ENCODE data around the gene TRPC4. TPM values are rescaled to one million over a fixed set of nuclear protein-coding genes. Genes with fewer than 3 reads are reported as not detected.

The TRPC4 gene
- polyA plus RNA-seq, 1 donor from 2014 or later, result 8.8 TPM

- no peak overlapping the region for H3K4me2 ChIP-seq (ENCODE audit: low read length)
- no peaks in the 10 kb centered on the region for H4K20me1 ChIP-seq (ENCODE audit: insufficient read depth)
These were observed 183.1 kb downstream of the TRPC4 start for GRCh38 chr13:37686501-37686900.

GRCh38 chr13:37685206-37685605, 184.4 kb downstream of the TRPC4 start:
- no peaks in the 10 kb centered on the region for H3F3A ChIP-seq (ENCODE audit: insufficient read depth, low read length, poor library complexity, severe bottlenecking)
- no peaks in the 10 kb centered on the region for H4K20me1 ChIP-seq (ENCODE audit: insufficient read depth)
- no peak for TF ChIP-seq POLR2AphosphoS5 (IDR thresholded peaks at IDR 0.05)
- TF ChIP-seq, protein P1, sequence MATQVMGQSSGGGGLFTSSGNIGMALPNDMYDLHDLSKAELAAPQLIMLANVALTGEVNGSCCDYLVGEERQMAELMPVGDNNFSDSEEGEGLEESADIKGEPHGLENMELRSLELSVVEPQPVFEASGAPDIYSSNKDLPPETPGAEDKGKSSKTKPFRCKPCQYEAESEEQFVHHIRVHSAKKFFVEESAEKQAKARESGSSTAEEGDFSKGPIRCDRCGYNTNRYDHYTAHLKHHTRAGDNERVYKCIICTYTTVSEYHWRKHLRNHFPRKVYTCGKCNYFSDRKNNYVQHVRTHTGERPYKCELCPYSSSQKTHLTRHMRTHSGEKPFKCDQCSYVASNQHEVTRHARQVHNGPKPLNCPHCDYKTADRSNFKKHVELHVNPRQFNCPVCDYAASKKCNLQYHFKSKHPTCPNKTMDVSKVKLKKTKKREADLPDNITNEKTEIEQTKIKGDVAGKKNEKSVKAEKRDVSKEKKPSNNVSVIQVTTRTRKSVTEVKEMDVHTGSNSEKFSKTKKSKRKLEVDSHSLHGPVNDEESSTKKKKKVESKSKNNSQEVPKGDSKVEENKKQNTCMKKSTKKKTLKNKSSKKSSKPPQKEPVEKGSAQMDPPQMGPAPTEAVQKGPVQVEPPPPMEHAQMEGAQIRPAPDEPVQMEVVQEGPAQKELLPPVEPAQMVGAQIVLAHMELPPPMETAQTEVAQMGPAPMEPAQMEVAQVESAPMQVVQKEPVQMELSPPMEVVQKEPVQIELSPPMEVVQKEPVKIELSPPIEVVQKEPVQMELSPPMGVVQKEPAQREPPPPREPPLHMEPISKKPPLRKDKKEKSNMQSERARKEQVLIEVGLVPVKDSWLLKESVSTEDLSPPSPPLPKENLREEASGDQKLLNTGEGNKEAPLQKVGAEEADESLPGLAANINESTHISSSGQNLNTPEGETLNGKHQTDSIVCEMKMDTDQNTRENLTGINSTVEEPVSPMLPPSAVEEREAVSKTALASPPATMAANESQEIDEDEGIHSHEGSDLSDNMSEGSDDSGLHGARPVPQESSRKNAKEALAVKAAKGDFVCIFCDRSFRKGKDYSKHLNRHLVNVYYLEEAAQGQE (IDR thresholded peaks at IDR 0.05; ENCODE audit: borderline replicate concordance), result no peak
- no peaks in the 10 kb centered on the region for H3K9me3 ChIP-seq (ENCODE audit: low read length)
- H3K4me3 ChIP-seq (ENCODE audit: low read length), result no peak overlapping the region
- no peaks in the 10 kb centered on the region for H3K36me3 ChIP-seq (ENCODE audit: insufficient read depth, low read length)
- H3K79me2 ChIP-seq (replicated peaks; ENCODE audit: insufficient read depth, low read length), result no peaks in the 10 kb centered on the region
- no peak overlapping the region for H3K9ac ChIP-seq (ENCODE audit: low read length)
- H3K4me2 ChIP-seq (ENCODE audit: low read length), result no peak overlapping the region
- H2AFZ ChIP-seq (ENCODE audit: low read depth, low read length), result no peak overlapping the region
- no peaks in the 10 kb centered on the region for H3K9me2 ChIP-seq (ENCODE audit: insufficient read depth, low read length)
- H3K27ac ChIP-seq (ENCODE audit: low read length), result no peak overlapping the region
- no peaks in the 10 kb centered on the region for H3K27me3 ChIP-seq (ENCODE audit: insufficient read depth, low read depth, low read length)

More at GRCh38 chr13:37686501-37686900, 183.1 kb downstream of the TRPC4 start:
- H3K4me3 ChIP-seq (ENCODE audit: low read length), result no peak overlapping the region
- no peaks in the 10 kb centered on the region for H3K27me3 ChIP-seq (ENCODE audit: insufficient read depth, low read depth, low read length)
- H3K36me3 ChIP-seq (ENCODE audit: insufficient read depth, low read length), result no peaks in the 10 kb centered on the region
- no peaks in the 10 kb centered on the region for H3K9me3 ChIP-seq (ENCODE audit: low read length)
- no peak overlapping the region for H3K9ac ChIP-seq (ENCODE audit: low read length)
- no peaks in the 10 kb centered on the region for H3F3A ChIP-seq (ENCODE audit: insufficient read depth, low read length, poor library complexity, severe bottlenecking)
- TF ChIP-seq POLR2AphosphoS5 (IDR thresholded peaks at IDR 0.05) (no peak), MXI1 (conservative IDR thresholded peaks at IDR 0.05; ENCODE audit: poor library complexity, severe bottlenecking) (no peak), CTCF (IDR thresholded peaks at IDR 0.05; ENCODE audit: poor library complexity, severe bottlenecking) (no peak), EZH2 (IDR thresholded peaks at IDR 0.05; ENCODE audit: borderline replicate concordance, insufficient read depth, low read length, poor library complexity, severe bottlenecking) (no peak)
- H3K79me2 ChIP-seq (replicated peaks; ENCODE audit: insufficient read depth, low read length), result no peaks in the 10 kb centered on the region
- no peaks in the 10 kb centered on the region for H3K9me2 ChIP-seq (ENCODE audit: insufficient read depth, low read length)
- H2AFZ ChIP-seq (ENCODE audit: low read depth, low read length), result no peak overlapping the region
- no peak overlapping the region for H3K27ac ChIP-seq (ENCODE audit: low read length)

- Histone ChIP-seq H3K27ac (ENCODE audit: low read length) (no peak overlapping the region), H3K9me2 (ENCODE audit: insufficient read depth, low read length) (no peaks in the 10 kb centered on the region), H3K36me3 (ENCODE audit: insufficient read depth, low read length) (no peaks in the 10 kb centered on the region), H3K79me2 (replicated peaks; ENCODE audit: insufficient read depth, low read length) (no peaks in the 10 kb centered on the region), H3K27me3 (ENCODE audit: insufficient read depth, low read depth, low read length) (no peaks in the 10 kb centered on the region), H3K9ac (ENCODE audit: low read length) (no peak overlapping the region), H3K9me3 (ENCODE audit: low read length) (no peaks in the 10 kb centered on the region), H4K20me1 (ENCODE audit: insufficient read depth) (no peaks in the 10 kb centered on the region), H3F3A (ENCODE audit: insufficient read depth, low read length, poor library complexity, severe bottlenecking) (no peaks in the 10 kb centered on the region), H2AFZ (ENCODE audit: low read depth, low read length) (no peak overlapping the region), H3K4me2 (ENCODE audit: low read length) (no peak overlapping the region), H3K4me3 (ENCODE audit: low read length) (no peak overlapping the region)
- TF ChIP-seq EZH2 (IDR thresholded peaks at IDR 0.05; ENCODE audit: borderline replicate concordance, insufficient read depth, low read length, poor library complexity, severe bottlenecking), result no peak
- no peak for TF ChIP-seq EP300 (conservative IDR thresholded peaks at IDR 0.05; ENCODE audit: poor library complexity, severe bottlenecking)
- TF ChIP-seq MXI1 (conservative IDR thresholded peaks at IDR 0.05; ENCODE audit: poor library complexity, severe bottlenecking), result no peak
- TF ChIP-seq POLR2AphosphoS5 (IDR thresholded peaks at IDR 0.05), result no peak
- TF ChIP-seq CTCF (IDR thresholded peaks at IDR 0.05; ENCODE audit: poor library complexity, severe bottlenecking), result no peak
- no peak for TF ChIP-seq SMC3 (conservative IDR thresholded peaks at IDR 0.05; ENCODE audit: poor library complexity)
- no peak for TF ChIP-seq TAF1 (IDR thresholded peaks at IDR 0.05; ENCODE audit: low read depth)
- TF ChIP-seq, protein P1 (IDR thresholded peaks at IDR 0.05; ENCODE audit: borderline replicate concordance), result no peak
- TF ChIP-seq RAD21 (conservative IDR thresholded peaks at IDR 0.05), result no peak
These were observed 187.1 kb downstream of the TRPC4 start for GRCh38 chr13:37682496-37682895.
